GM12801 (cell line): ENCODE measurements around the gene PTPMT1.

Experiments
- CTCF ChIP-seq: IDR thresholded peaks from one replicate; pipeline ENCODE4 v1.5.1; 2011; ENCODE audit warnings: control low read depth; ENCODE audit not compliant: insufficient read length; ENCODE audit errors: extremely low read depth

Gene PTPMT1

GRCh38 chr11:47527186-47527585 is 38.2 kb upstream of the PTPMT1 start:
- no peak for TF ChIP-seq CTCF

- TF ChIP-seq CTCF, result no peak
These were observed 35.4 kb upstream of the PTPMT1 start for GRCh38 chr11:47529951-47530350.

GRCh38 chr11:47531666-47532065 is 33.7 kb upstream of the PTPMT1 start:
- no peak for TF ChIP-seq CTCF

GRCh38 chr11:47532597-47533213 is 32.7 kb upstream of the PTPMT1 start:
- no peak for TF ChIP-seq CTCF

- no peak for TF ChIP-seq CTCF
These were observed 31.7 kb upstream of the PTPMT1 start for GRCh38 chr11:47533690-47534151.

- TF ChIP-seq CTCF, result no peak
These were observed 30.6 kb upstream of the PTPMT1 start for GRCh38 chr11:47534704-47535251.

GRCh38 chr11:47536915-47537314 is 28.5 kb upstream of the PTPMT1 start:
- no peak for TF ChIP-seq CTCF
